ENCODE measurements around the gene CALN1.
"Not testable (repeated sequence)": the region's sequence is repeated elsewhere in the genome, so short reads cannot be mapped to it uniquely, and the experiment has no call there.

CALN1 gene

DNA sequence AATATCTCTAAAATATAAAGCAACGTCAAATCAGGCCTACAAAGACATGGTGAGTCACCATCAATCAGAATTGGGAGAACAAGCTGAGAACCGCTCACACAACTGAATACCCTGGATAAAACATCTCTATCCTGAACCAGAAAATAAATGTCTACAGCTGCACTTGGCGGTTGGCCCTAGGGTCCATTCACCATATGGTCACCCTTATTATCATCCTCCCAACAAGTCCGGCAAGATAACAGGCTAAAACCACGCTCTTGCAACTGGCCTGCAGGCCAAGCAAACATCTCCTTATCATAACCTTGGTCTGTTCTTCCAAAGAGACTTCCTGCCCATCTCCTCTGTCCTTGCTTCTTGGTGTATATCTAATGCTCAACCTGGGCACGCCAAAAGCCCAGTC, 310.7 kb downstream of the CALN1 start:
- in situ Hi-C loops (cut with MboI; ENCODE audit: low sequenced_read_pairs) = no loop called here

DNA sequence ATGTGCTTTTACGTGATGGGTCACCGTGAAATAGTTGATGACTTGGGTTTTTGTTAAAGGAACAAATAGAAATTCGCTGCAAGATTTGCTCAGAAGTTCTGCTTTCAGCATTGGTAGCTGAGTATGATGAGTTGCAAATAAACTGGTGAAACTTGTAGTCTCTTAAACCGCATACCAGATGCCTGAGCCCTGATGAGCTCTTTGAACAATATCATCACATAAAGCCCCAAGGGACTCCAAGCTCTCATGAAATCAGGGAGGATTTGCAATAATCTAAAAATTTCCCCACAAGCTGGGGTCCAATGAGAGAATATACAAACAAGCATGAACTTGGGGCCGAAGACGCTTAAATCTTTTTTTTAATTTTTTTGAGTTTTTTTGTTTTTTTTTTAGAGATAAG, 312.4 kb downstream of the CALN1 start:
- in situ Hi-C loops (cut with MboI; ENCODE audit: low sequenced_read_pairs) = no loop called here

GRCh38 chr7:72098807-72099580, 313.1 kb downstream of the CALN1 start:
- in situ Hi-C loops (cut with MboI; ENCODE audit: low sequenced_read_pairs) = no loop called here

- in situ Hi-C loops (cut with MboI; ENCODE audit: low sequenced_read_pairs) = no loop called here
Observed at GRCh38 chr7:72097226-72097625, 314.9 kb downstream of the CALN1 start.

- in situ Hi-C loops (cut with MboI; ENCODE audit: low sequenced_read_pairs) = no loop called here
Observed at GRCh38 chr7:72092769-72093168, 319.4 kb downstream of the CALN1 start.

DNA sequence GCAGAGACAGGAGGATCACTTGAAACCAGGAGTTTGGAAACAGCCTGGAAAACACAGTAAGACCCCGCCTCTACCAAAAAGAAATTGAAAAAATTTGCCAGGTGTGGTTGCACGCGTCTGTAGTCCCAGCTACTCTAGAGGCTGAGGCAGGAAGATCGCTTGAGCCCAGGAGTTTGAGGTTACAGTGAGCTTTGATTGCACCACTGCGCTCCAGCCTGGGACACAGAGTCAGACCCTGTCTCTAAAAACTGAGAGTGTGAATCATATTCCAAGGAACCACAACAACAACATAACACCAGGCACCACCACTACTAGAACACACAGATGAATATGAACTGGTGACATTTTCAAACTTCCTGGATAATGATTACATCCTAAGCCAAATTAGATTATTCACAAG, 324.2 kb downstream of the CALN1 start:
- in situ Hi-C loops (cut with MboI; ENCODE audit: low sequenced_read_pairs) = no loop called here

DNA sequence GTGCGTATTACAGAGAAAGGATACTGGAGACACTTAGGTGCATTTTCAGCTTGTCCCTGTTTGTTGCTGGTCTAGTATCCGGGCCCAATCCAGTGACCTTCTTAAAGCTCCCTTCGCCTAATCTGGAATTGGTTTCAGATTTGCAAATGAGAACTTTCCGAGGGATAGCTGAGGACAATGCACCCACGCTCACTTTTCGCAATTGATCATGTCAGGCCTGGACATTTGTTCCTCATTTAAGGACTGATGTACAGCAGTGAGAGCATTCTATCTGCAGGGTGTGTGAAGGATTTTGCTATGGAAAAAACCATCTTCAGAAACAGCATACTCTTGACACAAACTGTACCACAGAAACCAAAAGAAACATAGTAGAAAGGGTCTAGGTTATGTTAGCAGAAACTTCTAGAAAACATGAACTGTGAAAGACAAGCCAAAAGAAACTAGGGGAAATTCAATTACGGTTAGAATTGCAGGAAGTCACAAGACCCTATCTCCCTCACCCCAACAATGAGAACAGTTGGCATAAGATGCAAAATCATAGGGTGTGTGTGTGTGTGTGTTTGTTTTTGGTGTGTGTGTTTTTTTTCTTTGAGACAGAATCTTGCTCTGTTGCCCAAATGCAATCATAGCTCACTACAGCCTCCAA, 331.1 kb downstream of the CALN1 start:
- in situ Hi-C loops (cut with MboI; ENCODE audit: low sequenced_read_pairs) = no loop called here

GRCh38 chr7:72080341-72080766, 331.8 kb downstream of the CALN1 start:
- in situ Hi-C loops (cut with MboI; ENCODE audit: low sequenced_read_pairs) = no loop called here

GRCh38 chr7:72078856-72079255, 333.3 kb downstream of the CALN1 start:
- in situ Hi-C loops (cut with MboI; ENCODE audit: low sequenced_read_pairs) = no loop called here

DNA sequence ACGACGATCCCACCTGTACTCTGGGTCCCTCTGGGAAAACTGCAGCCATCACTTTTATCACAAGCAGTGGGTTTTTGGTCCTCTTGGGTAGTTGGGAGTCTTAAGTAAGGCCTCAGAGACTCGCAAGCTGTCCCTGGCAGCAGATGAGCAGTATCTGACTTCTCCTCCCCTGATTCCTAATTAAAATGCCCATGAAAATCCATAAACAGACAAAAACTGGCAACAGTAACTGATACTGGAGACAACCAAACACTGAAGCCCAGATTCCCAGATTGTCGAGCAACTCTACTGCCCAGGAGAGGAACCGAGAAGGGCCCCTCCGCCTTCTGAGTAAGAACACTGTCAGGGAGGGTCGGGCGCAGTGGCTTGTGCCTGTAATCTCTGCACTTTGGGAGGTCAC, 333.8 kb downstream of the CALN1 start:
- in situ Hi-C loops (cut with MboI; ENCODE audit: low sequenced_read_pairs) = no loop called here

DNA sequence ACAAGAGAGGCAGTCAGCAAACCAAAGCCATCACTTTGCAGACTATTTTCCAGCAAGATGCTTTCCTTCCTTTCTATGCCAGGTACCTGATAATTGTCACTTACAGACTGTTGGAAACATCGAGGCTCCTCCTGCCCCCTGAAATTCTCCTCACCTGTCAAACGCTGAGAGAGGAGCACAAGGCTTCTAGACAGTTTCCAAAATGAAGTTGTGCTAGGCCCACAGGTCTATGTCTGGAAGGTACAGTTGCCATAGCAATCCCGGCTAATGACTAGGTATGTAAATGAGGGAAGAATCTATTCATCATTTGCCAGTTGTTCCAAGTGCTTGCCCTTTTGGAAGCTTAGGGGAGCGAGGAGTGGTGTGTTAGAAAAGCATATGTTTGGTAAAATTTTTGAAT, 334.4 kb downstream of the CALN1 start:
- in situ Hi-C loops (cut with MboI; ENCODE audit: low sequenced_read_pairs) = no loop called here

DNA sequence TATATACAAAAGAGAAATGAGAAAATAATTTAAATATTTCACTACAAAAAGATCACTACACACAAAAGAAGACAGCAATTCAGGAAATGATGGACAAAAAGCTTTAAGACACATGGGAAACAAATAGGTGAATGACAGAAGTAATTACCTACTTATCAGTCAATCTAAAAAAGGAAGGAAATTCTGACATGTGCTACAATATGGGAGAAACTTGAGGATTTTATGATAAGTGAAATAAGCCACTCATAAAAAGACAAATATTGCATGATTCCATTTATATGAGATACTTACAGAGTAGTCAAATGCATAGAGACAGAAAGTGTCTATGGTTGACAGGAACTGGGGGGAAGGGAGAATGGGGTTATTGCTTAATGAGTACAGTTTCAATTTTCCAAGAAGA, 339.2 kb downstream of the CALN1 start:
- in situ Hi-C loops (cut with MboI; ENCODE audit: low sequenced_read_pairs) = no loop called here

- in situ Hi-C loops (cut with MboI; ENCODE audit: low sequenced_read_pairs) = no loop called here
Observed at GRCh38 chr7:72069263-72069662, 342.9 kb downstream of the CALN1 start.

- in situ Hi-C loops (cut with MboI; ENCODE audit: low sequenced_read_pairs) = not testable (repeated sequence)
Observed at GRCh38 chr7:72065764-72066163, 346.4 kb downstream of the CALN1 start.

DNA sequence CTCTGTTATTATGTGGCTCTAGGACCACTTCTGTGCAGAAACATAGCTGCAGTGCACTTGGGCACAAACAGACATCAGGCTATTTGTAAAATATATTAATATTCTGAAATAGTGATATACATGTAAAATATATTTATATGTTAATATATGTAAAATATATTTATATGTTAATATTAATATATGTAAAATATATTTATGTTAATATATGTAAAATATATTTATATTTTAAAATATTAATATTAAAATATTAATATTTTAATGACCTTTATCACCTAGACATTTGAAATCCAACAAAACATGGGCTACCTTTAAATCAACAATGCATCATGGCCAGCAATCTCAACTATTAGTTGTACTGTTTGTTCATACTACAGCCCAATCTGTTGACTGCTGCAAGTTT, 347.2 kb downstream of the CALN1 start:
- in situ Hi-C loops (cut with MboI; ENCODE audit: low sequenced_read_pairs) = no loop called here

DNA sequence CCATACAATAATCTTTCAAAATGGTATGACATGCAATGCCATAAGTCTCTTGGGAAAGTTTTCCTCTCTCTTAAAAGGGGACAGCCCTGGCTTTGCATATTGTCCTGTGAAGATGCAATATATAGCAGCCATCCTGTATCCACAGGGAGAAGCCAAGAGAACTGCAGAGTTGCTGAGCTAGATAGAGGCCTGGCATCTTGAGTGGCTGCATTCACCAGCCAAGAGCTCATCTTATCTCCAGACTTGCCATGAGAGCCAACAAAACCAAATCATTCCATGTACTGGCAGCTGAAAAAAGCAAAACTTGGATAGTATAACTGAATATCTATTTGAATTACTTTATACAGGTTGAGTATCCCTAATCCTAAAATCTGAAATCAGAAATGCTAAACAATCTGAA, 348.8 kb downstream of the CALN1 start:
- in situ Hi-C loops (cut with MboI; ENCODE audit: low sequenced_read_pairs) = no loop called here

DNA sequence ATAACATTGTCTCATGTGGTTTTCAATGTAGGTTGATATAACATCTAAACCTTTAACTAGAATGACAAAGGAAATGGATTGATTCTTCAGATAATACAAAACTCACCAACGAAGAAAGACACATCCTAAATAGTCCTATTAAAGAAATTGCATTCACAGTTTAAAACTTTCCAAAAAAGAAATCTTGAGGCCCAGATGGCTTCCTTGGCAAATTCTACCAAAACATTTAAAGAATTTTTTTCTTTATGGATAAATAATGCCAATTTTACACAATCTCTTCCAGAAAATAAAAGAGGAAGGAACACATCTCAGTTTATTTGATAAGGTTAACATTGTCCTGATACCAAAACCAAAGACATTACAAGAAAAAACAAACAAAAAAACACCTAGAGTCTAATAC, 349.5 kb downstream of the CALN1 start:
- in situ Hi-C loops (cut with MboI; ENCODE audit: low sequenced_read_pairs) = no loop called here

DNA sequence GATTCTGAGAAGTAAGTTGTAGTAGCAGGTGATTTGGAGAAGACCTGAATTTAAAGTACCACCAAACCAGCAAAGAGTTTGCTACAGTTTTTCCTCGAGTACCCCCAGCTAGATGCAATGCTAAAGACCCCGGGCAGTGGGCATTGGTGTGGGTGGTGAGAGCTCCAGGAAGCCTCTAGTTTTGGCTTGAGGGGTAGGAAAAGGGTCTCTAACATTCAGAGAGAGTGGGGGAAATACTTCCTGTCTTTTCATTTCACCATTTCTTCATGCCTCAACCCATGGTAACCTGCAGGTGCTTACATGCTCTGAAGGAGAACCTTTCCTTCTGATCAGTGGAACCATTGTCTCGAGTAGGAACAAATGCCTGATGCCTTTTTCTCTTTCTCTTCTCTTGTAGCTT, 352.2 kb downstream of the CALN1 start:
- in situ Hi-C loops (cut with MboI; ENCODE audit: low sequenced_read_pairs) = no loop called here

DNA sequence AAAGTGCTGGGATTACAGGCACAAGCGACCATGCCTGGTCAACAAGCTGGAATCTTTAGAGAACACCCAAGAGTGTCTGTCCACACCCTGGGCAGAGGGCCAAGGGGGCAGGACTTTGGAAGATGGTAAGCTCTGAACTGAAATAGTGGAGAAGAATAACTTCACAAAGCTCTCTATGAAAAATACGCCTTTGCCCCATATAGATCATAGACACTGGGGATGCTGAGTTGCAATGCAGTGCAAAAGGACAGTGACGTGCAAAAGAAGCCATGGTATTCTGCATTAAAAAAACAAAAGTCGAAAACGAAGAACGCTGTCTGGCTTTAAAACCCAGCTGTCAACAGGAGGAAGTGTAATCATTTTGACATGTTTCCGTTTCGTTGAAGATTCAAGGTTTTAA, 353.6 kb downstream of the CALN1 start:
- in situ Hi-C loops (cut with MboI; ENCODE audit: low sequenced_read_pairs) = no loop called here

DNA sequence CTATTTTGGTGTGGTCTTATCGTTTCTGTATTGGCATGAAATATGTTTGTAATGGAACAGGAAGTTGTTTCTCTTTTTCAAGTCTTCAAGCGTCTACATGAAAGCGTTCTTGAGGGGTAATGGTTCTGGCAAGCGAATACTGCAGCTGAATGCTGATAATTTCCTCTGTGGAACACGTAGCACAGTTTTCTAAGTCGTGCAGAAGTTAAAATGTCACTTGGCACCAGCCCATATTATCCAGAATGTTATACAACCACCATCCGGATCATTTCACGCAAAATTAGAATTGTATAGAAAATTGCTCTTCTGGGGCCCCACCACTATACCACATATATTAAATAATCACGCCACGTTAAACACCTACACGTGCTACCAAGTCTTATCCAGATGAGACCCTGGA, 354.3 kb downstream of the CALN1 start:
- in situ Hi-C loops (cut with MboI; ENCODE audit: low sequenced_read_pairs) = no loop called here

- in situ Hi-C loops (cut with MboI; ENCODE audit: low sequenced_read_pairs) = no loop called here
Observed at GRCh38 chr7:72057231-72057630, 354.9 kb downstream of the CALN1 start.

- in situ Hi-C loops (cut with MboI; ENCODE audit: low sequenced_read_pairs) = no loop called here
Observed at GRCh38 chr7:72055426-72055825, 356.7 kb downstream of the CALN1 start.

DNA sequence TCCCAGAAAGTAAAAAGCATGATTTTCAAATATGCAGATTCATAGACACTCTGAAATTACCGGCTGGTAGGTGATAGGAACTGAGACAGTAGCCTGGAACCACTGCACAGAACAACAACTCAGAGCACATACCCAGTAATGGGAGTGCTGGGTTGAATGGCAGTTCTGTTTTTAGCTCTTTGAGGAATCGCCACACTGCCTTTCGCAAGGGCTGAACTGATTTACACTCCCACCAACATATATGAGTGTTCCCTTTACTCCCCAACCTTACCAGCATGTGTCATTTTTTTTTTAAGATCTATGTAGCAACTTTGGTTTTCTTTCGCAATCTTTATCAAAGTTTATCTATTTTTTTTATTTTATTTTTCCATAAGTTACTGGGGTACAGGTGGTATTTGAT, 358.8 kb downstream of the CALN1 start:
- in situ Hi-C loops (cut with MboI; ENCODE audit: low sequenced_read_pairs) = no loop called here

Measured in HL-60/S4 treated with retinoic acid at 250 ng/mL for 4 days and 3 days (cell line).